ENCODE results near the gene SYNGR3.

DNA sequence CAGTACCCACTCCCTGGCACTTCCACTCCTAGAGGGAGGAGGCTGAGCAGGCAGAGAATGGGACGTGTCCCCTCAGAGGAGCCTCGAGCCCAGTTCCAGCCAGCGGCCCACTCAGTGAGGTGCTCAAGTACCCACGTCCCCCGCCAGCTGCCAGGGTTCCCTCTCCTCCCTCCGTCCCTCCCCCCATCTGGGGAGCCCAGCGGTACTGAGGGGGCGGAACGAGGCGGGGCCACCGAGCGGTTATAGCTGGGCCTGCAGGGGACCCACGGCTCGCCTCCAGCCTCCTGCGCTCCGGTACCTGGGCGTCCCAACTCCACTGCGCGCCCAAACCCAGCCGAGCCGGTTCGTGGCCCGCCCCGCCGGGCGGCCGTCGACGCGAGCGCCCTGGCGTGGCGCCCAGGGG, 29.7 kb downstream of the SYNGR3 start, which contains the start of gene NPW:
- TF ChIP-seq, protein P1, sequence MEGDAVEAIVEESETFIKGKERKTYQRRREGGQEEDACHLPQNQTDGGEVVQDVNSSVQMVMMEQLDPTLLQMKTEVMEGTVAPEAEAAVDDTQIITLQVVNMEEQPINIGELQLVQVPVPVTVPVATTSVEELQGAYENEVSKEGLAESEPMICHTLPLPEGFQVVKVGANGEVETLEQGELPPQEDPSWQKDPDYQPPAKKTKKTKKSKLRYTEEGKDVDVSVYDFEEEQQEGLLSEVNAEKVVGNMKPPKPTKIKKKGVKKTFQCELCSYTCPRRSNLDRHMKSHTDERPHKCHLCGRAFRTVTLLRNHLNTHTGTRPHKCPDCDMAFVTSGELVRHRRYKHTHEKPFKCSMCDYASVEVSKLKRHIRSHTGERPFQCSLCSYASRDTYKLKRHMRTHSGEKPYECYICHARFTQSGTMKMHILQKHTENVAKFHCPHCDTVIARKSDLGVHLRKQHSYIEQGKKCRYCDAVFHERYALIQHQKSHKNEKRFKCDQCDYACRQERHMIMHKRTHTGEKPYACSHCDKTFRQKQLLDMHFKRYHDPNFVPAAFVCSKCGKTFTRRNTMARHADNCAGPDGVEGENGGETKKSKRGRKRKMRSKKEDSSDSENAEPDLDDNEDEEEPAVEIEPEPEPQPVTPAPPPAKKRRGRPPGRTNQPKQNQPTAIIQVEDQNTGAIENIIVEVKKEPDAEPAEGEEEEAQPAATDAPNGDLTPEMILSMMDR (optimal IDR thresholded peaks at IDR 0.05 in 1 of 3, IDR thresholded peaks at IDR 0.05 in 1 of 3, conservative IDR thresholded peaks at IDR 0.05 in 1 of 3; ENCODE audit: extremely low read depth in 1 of 3, insufficient read depth in 2 of 3, low read length in 3 of 3): no peak
- no peak for TF ChIP-seq EZH2 (IDR thresholded peaks at IDR 0.05; ENCODE audit: low read length)
